ENCODE data around the gene VPS13D.
"Not testable (repeated sequence)": the region's sequence is repeated elsewhere in the genome, so short reads cannot be mapped to it uniquely, and the experiment has no call there.

VPS13D gene

GRCh38 chr1:12376236-12377045 lies 146.6 kb downstream of the VPS13D start:
- DNase-seq, result no peak

GRCh38 chr1:12380326-12381249 lies 150.8 kb downstream of the VPS13D start:
- no peak for DNase-seq

GRCh38 chr1:12383001-12383400 lies 153.2 kb downstream of the VPS13D start:
- no peak for DNase-seq

GRCh38 chr1:12383786-12384185 lies 154.0 kb downstream of the VPS13D start:
- no peak for DNase-seq

- peak in 2 of 5 donors; percentile 19 to 74 for DNase-seq
Measured at GRCh38 chr1:12384836-12385456, 155.1 kb downstream of the VPS13D start.

GRCh38 chr1:12386130-12386529 lies 156.3 kb downstream of the VPS13D start:
- peak in 3 of 5 donors; percentile 15 to 27 (median 22) for DNase-seq

- no peak for DNase-seq
Measured at GRCh38 chr1:12387641-12388040, 157.8 kb downstream of the VPS13D start.

- not testable (repeated sequence) for DNase-seq
Measured at GRCh38 chr1:12390296-12390695, 160.5 kb downstream of the VPS13D start.

GRCh38 chr1:12397462-12398450 lies 167.9 kb downstream of the VPS13D start:
- no peak for DNase-seq

GRCh38 chr1:12398479-12398878 lies 168.6 kb downstream of the VPS13D start:
- DNase-seq, result no peak

- no peak for DNase-seq
Measured at GRCh38 chr1:12400027-12400693, 170.3 kb downstream of the VPS13D start.

- DNase-seq, result no peak
Measured at GRCh38 chr1:12402159-12402673, 172.4 kb downstream of the VPS13D start.

GRCh38 chr1:12402842-12403241 lies 173.0 kb downstream of the VPS13D start:
- DNase-seq, result no peak

GRCh38 chr1:12404918-12405317 lies 175.1 kb downstream of the VPS13D start:
- no peak for DNase-seq

GRCh38 chr1:12405325-12406210 lies 175.7 kb downstream of the VPS13D start:
- DNase-seq, result no peak

- no peak for DNase-seq
Measured at GRCh38 chr1:12406211-12407021, 176.6 kb downstream of the VPS13D start.

- DNase-seq, result peak in 1 of 5 donors; percentile 59
Measured at GRCh38 chr1:12407050-12407961, 177.5 kb downstream of the VPS13D start.

- DNase-seq, result no peak
Measured at GRCh38 chr1:12407962-12408454, 178.2 kb downstream of the VPS13D start.
